ELF-1 (cell line): ENCODE measurements around the gene PSAP.

ENCODE experiments used
- DNase-seq: peaks from one replicate; pipeline ENCODE4 v3.0.0-alpha.2; 2016; ENCODE audit warnings: low read depth, low spot score

The PSAP gene

DNA sequence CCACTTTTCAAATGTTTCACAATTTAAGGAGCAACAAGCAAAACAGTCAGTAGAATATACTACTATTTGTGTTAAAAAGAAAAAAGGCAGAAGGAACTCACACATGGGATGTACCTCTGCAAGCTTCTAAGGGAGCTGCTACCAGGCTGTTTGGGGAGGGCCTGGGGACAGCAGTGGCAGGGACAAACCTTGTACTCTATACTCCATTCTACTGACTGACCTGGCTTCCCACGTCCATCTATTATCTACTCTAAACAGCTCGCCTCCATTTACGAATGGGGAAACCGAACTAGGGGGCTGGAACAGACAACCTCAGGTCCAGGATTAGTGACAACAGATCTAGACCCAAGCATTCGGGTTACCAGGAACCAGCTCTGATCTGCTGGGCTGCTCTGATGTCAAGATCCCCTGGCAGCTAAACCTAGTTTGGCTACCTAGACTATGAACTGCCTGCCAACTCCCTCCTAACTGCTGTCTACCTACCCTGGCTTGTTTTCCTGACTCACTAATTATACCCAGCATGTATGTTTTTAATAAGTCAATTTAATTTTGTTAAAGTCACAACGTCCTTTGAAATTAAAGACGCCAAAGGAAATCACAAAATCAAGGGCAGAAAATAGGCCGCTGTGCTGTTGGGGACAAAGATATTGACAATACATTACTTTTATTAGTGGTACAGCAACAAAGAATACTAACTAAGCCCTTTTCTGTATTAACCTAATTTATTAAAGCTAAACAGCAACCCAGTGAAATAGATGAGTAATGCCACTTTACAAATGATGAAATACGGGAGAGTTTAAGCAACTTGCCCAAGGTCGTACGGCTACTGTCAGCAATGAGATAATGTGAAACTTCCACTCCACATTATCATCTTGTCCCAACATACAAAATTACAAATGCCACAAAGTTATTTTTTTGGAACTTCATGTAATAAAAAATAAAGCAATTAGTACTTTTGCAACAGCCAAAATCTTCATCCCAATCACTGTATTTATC lies 5.3 kb downstream of the PSAP start:
- DNase-seq, result no peak

DNA sequence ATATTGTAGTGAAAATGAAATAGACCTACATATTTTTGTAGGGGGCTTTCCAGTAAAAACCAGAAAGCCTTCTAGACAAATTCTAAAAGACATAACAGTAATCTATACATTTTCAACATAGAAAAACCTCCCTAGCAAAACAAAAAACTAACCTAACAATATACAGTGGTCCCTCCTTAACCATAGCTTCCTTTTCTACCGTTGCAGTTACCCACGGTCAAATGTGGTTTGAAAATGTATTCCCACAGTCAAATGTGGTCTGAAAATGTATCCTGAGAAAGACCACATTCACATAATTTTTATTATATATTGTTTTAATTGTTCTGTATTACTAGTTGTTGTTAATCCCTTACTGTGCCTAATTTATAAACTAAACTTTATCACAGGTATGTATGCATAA lies 6.4 kb downstream of the PSAP start:
- no peak for DNase-seq

DNA sequence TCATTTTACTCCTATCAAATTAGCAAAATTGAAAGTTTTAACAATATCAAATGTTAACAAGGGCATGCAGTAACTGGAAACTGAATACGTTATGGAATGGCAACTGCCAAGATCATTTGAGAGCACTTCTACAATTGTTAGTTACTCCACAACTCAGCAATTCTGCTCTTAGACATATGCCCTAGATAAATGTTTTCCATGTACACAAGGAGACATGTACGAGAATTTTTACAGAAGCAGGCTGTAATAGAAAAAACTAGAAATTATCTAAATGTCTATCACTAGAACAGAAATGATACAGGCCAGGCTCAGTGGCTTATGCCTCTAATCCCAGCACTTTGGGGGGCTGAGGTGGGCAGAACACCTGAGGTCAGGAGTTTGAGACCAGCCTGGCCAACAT lies 7.0 kb downstream of the PSAP start:
- no peak for DNase-seq

DNA sequence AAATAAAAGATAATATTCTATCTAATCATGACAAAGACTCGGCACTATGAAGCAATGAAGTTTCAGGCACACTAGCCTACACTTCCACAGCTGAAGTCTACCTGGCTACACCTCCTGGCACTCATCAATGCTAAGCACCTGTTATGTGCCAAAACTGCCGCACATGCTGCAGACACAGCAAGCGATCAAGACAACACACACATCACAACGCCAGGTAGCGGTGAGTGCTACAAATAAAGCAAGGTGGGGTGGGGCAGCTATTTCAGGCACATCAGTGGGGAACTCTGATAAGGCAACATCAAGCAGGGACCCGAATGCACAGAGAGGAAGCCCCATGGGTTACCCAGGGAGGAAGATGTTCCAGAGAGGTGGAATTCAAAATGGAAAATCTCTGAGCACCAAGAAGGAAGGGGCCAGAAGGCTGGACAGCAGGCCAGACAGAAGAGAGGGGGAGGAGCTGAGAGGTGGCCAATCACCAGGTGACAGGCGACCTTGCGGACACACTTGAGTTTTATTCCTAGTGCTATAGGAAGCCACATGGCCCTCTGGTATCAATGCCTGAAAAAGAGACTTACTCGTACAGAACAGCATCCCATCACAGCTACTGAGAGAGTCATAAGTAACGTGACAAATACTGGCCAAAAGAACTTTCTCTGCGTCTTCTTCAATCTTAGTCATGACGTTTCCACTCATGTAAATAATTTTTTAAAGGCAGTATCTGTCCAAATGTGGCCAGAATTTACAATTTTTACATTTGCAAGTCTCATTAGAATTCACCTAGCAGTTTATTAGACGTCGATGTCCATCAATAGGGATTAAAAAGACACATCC lies 8.0 kb downstream of the PSAP start:
- no peak for DNase-seq

DNA sequence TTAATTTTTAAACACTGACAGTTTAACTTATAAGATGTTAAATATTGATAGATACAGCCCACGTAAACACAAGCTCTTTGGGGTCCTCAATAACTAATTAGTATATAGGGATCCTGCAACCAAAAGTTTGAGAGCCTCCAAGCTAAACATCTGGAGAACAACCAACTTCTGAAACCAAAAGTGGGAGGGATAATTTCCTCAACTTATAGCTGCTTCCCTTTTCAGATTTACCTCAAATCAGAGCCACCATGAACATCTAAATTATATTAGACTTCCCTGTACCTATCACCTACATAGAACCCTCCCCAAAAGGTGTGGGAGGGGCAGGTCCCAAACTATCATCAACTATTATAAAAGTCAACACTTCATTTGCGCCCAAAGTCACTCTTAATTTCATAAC lies 8.6 kb downstream of the PSAP start:
- DNase-seq, result no peak

DNA sequence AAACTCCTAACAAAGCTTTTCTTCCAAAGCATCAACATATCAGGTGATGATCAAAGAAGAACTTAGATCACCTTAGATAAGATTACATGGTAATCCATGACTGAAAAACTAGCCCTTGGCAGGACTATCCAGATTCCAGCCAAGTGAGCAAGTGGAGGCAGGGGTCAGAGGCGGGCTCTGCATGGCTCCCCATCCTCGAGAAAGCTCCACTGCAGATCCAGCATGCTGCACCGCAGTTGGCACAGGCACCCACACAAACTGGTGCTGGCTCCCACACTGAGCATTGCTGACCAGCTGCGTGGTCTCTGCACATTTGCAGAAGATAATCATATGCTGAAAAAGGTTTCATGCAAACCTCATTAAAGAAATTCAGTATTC lies 10.1 kb downstream of the PSAP start:
- DNase-seq, result no peak

DNA sequence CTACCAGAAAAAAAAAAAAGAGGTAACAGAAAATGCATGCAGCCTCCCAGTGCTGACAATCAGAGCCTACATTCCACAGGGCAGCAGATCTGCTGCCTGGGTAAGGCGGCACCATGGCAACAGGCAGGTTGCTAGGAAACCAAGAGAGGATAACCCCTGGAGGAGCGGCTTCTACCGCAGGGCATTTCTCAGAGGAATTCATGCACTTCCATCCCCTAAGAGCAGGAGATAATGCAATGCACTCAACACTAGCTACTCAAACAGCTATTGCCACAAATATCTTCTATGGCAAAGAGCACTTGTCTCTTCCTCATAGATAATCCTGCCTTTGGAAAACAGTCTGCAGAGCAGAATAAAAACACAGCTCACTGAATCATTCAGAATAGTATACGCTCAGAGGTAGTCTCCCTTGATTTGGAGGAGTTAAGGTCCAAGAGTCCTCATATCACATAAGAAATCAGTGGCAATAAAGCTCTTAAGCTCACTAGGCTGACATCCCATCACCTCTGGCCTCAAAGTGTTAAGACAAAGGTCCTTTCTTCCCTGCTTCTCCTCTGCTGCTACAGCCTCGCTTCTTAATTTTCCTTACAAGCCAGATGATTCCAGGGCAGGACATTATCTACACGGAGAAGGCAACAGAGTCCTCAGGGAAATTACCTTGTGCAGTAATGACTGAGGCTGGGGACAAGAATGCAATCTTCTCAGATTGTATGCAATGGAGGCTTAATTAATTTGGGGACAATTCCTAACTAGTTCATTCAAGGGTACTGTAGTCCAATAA lies 10.7 kb downstream of the PSAP start:
- peak; percentile 97 for DNase-seq

DNA sequence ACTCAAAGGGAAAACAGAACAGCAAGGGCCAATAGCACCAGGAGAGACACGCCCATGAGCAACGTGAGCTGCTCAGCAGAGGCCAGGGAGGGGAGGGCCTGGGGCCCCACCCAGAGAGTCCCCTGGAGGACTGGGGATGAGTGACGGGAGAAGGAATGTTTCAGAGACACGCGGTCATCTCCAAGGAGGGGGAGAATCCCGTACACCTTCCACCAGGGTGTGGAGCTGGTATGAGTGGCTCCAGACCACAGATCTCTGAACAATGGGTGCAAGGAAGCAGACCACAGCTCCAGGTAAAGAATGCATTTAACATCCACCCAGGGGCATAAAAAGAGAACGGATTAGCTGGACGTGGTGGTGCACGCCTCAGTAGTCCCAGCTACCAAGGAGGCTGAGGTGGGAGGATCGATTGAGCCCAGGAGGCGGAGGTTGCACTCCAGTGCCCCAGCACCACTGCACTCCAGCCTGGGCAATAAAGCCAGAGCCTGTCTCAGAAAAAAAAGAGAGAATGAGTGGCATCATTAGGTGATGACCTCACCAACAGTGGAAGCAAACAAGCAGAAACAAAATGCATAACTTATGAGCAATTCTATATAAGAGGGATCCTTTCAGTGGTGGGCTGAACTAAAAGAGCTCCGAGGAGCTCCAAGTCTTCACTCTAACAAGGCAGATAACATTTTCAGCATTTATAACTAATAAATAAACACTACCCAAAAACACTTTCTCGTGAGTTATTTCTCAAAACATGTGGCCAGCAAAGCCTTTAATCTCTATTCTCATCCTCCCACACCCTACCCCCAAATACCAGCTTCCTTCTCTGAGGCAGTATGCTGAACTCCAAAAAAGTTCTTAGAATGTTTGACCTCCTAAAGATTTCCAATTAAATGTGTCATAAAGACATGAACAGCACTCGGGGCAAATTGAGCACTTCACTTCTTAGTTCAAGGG lies 12.5 kb downstream of the PSAP start:
- DNase-seq, result peak; percentile 58

DNA sequence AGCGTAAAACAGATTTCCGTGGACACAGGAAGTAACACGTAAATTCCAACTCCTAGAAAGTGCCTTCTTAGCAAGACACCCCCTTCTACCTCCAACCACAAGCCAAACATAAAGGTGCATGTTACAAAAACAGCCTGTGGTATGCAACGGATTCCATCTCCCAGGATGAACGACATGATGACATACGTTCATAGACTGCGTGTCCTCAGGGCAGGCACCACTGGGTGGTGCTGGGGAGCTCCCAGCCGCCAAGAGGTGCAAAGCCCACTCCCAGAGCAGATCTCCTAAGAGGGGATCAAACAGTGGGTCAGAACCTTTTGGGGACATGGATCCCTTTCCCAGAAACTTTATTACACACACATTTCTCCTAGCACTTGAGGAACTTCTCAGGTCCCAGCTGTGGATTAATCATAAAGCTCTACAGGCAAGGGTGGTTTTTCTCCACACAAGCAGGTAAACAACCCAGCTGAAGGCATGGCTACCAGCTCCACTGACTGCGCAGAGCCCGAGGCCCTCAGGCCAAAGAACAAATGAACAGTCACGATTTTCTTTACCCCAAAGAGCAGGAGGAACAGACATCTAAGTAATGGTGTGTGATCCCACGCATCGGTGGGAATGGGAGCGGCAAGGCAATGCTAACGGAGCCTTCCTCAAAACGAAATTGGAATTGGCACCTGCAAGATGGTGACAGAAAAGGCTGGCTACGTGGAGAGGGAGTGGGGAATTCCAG lies 13.8 kb downstream of the PSAP start:
- peak; percentile 67 for DNase-seq

DNA sequence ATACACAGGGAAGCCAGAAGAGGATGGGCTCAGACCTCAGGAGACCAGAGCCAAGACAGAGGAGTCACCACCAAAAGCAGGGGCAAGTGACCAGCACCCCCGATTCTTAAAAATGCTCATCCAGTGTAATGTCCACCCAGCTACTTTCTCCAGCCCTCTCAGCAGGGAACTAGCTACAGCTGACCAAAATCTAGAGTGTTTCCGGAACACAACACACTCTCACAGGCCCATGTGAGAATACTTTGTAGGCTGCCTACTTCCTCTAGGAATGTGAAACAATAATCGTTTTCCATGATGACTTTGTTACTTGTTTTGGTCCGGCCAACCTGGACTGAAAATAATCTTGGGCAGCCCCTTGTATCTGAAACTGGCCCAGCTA lies 14.5 kb downstream of the PSAP start:
- no peak for DNase-seq

DNA sequence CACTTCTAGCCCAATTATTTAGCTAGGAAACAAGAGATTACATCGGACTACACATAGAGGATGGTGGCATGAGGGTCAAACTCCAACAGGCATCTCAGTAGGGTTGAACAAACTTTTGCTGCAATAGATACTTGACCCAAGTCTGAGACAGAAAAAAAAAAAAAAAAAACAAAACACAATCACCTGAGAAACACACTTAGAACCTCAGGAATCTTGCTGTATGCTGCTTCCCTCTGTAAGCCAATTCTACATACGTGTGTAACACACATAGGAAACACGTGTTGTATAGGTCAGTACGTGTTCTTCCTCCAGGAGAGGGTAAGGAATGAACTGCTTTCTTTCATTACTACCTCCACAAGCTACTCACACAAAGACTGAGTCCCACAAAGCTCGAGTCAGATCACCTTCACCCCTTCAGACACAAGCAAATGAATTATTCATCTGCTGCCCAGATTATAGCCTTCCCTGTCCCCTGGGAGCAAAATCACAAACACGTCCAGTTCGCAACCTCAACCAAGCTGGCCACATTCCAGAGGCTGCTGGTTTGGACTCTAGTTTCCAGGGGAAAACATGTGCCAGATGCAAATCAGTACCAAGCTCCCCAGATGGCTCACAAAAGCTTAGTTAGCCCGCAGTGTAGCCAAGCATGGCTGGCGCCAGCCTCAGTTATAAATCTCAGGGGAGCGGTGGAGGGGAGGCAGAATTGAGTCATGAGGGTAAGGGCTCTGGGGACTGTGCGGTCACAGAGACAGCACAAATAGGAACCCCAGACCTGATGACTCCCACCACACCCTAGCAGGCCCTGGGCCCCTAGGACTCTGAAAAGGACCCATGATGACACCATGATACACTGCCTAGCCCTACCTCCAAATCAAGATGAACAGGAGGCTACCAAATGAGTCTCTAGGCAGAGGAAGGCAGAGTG lies 15.1 kb downstream of the PSAP start:
- DNase-seq, result peak; percentile 32

DNA sequence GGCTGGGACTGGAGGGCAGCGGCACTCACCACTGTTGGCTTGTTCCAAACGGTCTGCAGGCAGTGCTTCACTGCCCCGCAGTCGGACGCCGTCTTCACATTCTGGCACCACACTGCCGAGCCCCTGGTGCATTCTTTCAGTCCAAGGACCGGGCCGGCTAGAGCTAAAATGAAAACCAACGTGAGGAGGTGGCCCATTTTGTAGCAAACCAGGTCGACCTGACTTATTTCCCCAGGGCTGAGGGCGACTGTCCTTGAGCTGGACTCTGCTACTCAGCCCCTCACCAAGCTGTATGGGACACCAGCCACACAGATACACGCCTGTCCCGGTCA lies 16.7 kb downstream of the PSAP start:
- no peak for DNase-seq

DNA sequence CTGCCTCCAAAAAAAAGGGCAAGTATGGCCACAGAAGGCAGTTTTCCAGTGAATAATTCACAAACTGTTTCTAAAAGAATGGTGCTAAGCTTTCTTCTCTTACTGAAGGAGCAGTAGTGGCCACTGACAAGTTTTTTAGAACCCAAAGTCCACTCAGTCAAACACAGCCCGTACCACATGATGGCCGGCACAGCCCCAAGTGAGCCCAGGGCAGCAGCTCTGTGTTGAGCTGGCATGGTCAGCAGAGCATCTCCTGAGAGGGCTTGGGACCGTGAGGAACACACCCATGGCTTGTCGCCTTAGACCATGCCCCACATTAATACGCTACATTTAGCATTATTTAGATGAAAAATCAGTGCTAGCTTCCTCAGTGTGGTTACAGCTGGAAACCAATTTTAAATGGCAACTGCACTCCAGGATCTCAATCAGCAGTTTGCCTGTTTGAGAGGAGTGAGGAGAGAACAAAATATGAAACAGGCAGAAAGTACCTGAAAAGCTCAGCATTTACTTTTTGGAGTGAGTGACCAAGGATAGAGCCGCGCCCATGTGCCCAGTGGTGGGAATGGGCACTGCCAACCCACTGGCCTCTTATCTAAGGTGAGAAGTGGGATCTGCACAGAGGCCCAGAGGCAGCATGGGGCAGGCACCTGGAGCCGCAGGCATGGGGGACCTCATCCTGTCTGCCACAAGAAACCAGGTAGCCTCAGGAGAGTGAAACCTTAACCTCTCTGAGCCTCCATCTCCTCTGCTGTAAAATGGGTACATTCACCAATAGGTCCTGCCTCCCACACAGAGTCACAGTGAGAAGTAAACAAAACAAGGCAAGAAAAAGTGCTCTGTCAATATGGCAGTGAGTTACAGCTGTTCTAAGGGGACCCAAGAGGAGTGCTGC lies 17.4 kb downstream of the PSAP start:
- no peak for DNase-seq

DNA sequence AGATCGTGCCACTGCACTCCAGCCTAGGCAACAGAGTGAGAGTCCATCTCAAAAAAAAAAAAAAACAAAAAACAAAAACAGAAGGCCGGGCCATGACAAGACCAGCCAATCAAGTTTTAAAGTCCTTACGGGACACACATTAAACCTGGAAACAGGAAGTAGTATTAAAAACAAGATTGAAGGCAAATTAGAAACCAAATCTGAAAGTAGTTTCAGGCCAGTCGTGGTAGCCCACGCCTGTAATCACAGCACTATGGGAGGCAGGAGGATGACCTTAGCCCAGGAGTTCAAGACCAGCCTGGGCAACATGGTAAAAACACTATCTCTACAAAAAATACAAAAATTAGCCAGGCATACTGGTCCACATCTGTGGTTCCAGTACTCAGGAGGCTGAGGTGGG lies 18.1 kb downstream of the PSAP start:
- no peak for DNase-seq

DNA sequence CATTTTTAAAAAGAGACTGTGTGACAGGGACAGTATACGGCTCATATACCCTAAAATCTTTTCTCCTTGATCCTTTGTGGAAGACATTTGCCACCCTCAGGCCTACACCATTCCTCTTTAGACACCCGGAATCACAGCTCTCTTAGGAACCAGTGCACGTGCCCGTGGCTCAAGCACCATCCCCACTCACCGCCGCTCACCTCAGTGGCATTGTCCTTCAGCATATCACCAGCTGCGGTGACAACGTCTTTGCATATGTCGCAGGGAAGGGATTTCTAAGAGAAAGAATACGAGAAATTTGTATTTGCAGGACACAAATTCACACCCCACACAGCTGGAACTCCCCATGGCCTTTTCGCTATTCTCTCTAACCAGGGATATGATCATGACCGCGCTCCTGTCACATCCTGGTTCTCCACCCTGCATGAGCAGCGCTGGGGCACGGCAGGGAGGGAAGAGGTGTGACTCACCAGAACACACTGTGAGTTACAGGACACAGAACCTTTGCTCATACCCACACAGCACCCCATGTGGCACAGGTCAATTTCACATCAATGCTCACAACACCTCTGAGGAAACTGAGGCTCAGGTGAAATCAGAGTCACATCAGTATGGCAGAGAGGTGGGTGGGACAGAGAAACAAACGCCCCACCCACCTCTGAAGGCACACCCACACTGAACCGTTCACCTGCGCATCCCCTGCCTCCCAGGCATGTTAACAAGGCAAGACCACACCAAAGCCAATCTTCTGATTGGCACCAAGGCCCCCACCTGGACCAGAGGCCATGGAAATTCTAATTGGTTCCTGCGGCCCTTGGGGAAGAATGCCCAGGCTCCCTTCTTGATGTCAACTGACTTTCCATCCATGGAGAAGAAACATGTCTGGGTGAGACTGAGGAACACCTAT lies 19.2 kb downstream of the PSAP start:
- DNase-seq, result no peak

DNA sequence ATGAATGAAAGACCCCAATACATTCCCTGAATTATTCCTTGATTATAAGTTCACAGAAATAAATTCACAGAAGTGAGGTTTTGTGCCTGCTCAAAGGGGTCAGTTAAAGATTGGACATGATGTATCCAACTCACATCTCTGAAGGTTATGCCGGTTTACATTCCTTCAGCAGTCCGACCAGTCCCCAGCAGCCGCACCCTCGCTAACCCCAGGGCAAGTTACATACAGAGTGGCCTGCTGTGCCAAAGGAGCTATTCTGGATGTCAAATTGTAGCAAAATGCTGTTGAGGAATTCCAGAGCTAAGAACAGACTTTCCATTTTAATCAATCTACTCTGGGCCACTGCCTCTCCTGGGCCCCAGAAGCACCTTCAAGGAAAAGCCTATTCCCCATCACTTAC lies 20.3 kb downstream of the PSAP start:
- DNase-seq, result peak; percentile 36

DNA sequence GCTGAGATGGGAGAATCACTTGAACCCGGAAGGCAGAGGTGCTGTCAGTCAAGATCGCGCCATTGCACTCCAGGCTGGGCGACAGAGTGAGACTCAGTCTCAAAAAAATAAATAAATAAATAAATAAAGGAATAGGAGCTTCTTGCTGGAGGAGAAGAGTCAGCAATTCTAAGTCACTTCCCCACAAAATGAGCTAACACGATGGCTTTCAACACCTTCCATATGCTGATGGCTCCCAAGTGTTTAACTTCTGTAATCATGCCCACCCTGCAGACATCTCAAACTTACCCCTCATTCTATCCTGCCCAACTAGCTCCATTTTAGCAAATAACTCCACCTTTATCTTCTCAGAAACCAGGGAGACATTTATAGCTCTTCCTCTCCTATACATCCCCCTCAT lies 21.2 kb downstream of the PSAP start:
- no peak for DNase-seq
